MCF 10A (cell line): Measurements from ENCODE around the gene QSOX1. TPM values are rescaled to one million over a fixed set of nuclear protein-coding genes. Genes with fewer than 3 reads are reported as not detected.

Experiments
- BruUV-seq: library from RNA; stranded (reverse); fragments of 400-500 nt; replicated peaks from 2 replicates; lab custom pipeline; 2021; lab: Mats Ljungman, UMichigan
- CTCF ChIA-PET: fragments of 300-600 bp; sonication (Branson Sonifier 250); formaldehyde crosslinking; extraction: SDS; loops from one replicate; lab custom pipeline; 2021; ENCODE audit warnings: antibody characterized with exemption, inconsistent platforms; lab: Yijun Ruan, JAX
- POLR2A ChIA-PET: fragments of 300-600, 350-650 bp; sonication (Branson Sonifier 250); formaldehyde crosslinking; extraction: SDS; loops from one replicate; lab custom pipeline; 2020; ENCODE audit warnings: antibody characterized with exemption, inconsistent platforms; lab: Yijun Ruan, JAX
- DNase-seq: peaks from one replicate; pipeline ENCODE4 v3.0.0-alpha.2; 2018; ENCODE audit not compliant: unreplicated experiment
- H3K27ac Mint-ChIP-seq: one replicate; pipeline ENCODE4 v1.8.0; 2022; ENCODE audit warnings: mild to moderate bottlenecking, low read depth, mixed read lengths; ENCODE audit not compliant: unreplicated experiment
- H3K27me3 Mint-ChIP-seq: one replicate; pipeline ENCODE4 v1.8.0; 2022; ENCODE audit warnings: mixed read lengths; ENCODE audit not compliant: insufficient read depth, unreplicated experiment
- H3K36me3 Mint-ChIP-seq: one replicate; pipeline ENCODE4 v1.8.0; 2022; ENCODE audit warnings: mild to moderate bottlenecking, moderate library complexity, mixed read lengths; ENCODE audit not compliant: insufficient read depth, unreplicated experiment
- H3K4me1 Mint-ChIP-seq: one replicate; pipeline ENCODE4 v1.8.0; 2022; ENCODE audit warnings: mixed read lengths; ENCODE audit not compliant: insufficient read depth, unreplicated experiment
- H3K4me3 Mint-ChIP-seq: one replicate; pipeline ENCODE4 v1.8.0; 2022; ENCODE audit warnings: mild to moderate bottlenecking, moderate library complexity, mixed read lengths; ENCODE audit not compliant: unreplicated experiment
- H3K9me3 Mint-ChIP-seq: one replicate; pipeline ENCODE4 v1.8.0; 2022; ENCODE audit warnings: mixed read lengths; ENCODE audit not compliant: unreplicated experiment
- intact Hi-C: fragments of 100-400 bp; cut with micrococcal nuclease; formaldehyde crosslinking; loops from 2 replicates; pipeline ENCODE4 v1.14.1; 2022
- total RNA-seq: library from RNA; stranded (reverse); gene quantifications from 2 replicates; pipeline ENCODE4 v1.2.3, GENCODE V29; 2022
- TF ChIP-seq, protein P1 (sequence below): fragments of 200-600 bp; IDR thresholded peaks from one replicate; pipeline ENCODE4 v1.8.0; 2022; ENCODE audit warnings: antibody characterized with exemption, mild to moderate bottlenecking; ENCODE audit not compliant: unreplicated experiment

The QSOX1 gene
- total RNA-seq, 1 experiment from 2014 or later = 309 TPM

DNA sequence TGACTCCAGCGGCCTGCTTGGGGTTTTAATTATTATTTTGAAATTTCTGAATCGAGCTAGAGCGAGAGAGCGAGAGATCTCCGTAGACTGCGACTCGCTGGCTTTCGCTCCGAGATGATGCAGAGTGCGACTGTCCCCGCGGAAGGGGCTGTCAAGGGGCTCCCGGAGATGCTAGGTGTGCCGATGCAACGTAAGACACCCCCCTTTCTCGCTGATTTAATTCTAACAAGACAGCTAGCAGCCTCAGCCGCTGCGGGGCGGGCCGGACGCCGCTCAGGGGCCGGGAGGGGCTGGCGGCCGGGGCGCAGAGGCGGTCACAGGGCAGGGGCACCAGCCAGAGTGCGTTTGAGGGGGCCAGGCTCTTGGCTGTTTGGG, 75.7 kb downstream of the QSOX1 start:
- Mint-ChIP-seq H3K27me3 (peaks cover 77% of the 10 kb centered on the region), H3K36me3 (no peaks in the 10 kb centered on the region), H3K4me3 (peak overlapping the region; percentile 73), H3K4me1 (no peaks in the 10 kb centered on the region), H3K27ac (no peak overlapping the region), H3K9me3 (no peaks in the 10 kb centered on the region)
- TF ChIP-seq, protein P1, sequence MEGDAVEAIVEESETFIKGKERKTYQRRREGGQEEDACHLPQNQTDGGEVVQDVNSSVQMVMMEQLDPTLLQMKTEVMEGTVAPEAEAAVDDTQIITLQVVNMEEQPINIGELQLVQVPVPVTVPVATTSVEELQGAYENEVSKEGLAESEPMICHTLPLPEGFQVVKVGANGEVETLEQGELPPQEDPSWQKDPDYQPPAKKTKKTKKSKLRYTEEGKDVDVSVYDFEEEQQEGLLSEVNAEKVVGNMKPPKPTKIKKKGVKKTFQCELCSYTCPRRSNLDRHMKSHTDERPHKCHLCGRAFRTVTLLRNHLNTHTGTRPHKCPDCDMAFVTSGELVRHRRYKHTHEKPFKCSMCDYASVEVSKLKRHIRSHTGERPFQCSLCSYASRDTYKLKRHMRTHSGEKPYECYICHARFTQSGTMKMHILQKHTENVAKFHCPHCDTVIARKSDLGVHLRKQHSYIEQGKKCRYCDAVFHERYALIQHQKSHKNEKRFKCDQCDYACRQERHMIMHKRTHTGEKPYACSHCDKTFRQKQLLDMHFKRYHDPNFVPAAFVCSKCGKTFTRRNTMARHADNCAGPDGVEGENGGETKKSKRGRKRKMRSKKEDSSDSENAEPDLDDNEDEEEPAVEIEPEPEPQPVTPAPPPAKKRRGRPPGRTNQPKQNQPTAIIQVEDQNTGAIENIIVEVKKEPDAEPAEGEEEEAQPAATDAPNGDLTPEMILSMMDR = no peak
- ChIA-PET CTCF (interaction anchor here (0.6 to 1.3 kb wide), 4 partner anchors 14 to 443 kb away, joined by 3 to 5 read pairs (median 4); no protein-coding TSS in a partner anchor), POLR2A (no interaction called here)
- DNase-seq = no peak
- no TSS peak for BruUV-seq
- intact Hi-C loops = no loop called here

- no peaks in the 10 kb centered on the region for H3K9me3 Mint-ChIP-seq
- H3K27ac Mint-ChIP-seq = no peak overlapping the region
- peak overlapping the region; percentile 73 for H3K4me3 Mint-ChIP-seq
- H3K27me3 Mint-ChIP-seq = peaks cover 79% of the 10 kb centered on the region
- ChIA-PET POLR2A (interaction anchor here (1.0 kb wide), 1 partner anchor 277 kb away, joined by 3 read pairs; the partner anchor contains the start of gene CEP350), CTCF (interaction anchor here (0.6 to 1.5 kb wide), 9 partner anchors 12 to 443 kb away, joined by 3 to 5 read pairs (median 3); no protein-coding TSS in a partner anchor)
- no peaks in the 10 kb centered on the region for H3K36me3 Mint-ChIP-seq
- TF ChIP-seq, protein P1 = no peak
- H3K4me1 Mint-ChIP-seq = no peaks in the 10 kb centered on the region
- DNase-seq = peak; percentile 49
- intact Hi-C loops = no loop called here
- BruUV-seq = no TSS peak
These were observed 76.3 kb downstream of the QSOX1 start for GRCh38 chr1:180230791-180231505.

- Mint-ChIP-seq H3K9me3 (no peaks in the 10 kb centered on the region), H3K4me1 (no peaks in the 10 kb centered on the region), H3K4me3 (peak overlapping the region; percentile 73), H3K27me3 (peaks cover 80% of the 10 kb centered on the region), H3K36me3 (no peaks in the 10 kb centered on the region), H3K27ac (no peak overlapping the region)
- intact Hi-C loops = no loop called here
- peak; percentile 73 for DNase-seq
- BruUV-seq = no TSS peak
- ChIA-PET CTCF (interaction anchor here (0.8 to 1.5 kb wide), 7 partner anchors 12 to 416 kb away, joined by 3 to 5 read pairs (median 3); no protein-coding TSS in a partner anchor), POLR2A (interaction anchor here (1.0 kb wide), 1 partner anchor 277 kb away, joined by 3 read pairs; the partner anchor contains the start of gene CEP350)
- TF ChIP-seq, protein P1 = peak; percentile 5
These were observed 76.8 kb downstream of the QSOX1 start for GRCh38 chr1:180231506-180231921.

DNA sequence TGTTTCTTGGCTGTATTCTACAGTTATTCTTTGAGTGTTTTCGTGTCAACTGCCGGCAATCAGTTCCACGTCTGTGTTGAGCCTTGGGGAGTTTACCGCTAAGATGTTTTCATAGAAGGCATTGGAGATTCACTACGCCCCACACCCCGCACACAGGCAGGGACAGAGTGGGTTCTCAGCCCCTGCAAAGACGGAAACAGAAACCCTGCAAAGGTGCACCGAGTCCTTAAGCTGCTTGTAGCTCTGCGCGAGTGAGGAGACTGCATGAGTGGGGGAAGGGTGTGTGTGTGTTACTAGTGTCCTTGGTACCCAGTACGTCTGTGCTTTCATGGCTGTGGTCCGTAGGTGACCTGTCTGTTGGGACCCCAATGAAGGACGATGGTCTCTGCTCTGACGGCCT, 77.3 kb downstream of the QSOX1 start:
- Mint-ChIP-seq H3K4me3 (peak overlapping the region; percentile 73), H3K27ac (no peak overlapping the region), H3K27me3 (peaks cover 80% of the 10 kb centered on the region), H3K4me1 (no peaks in the 10 kb centered on the region), H3K9me3 (no peaks in the 10 kb centered on the region), H3K36me3 (no peaks in the 10 kb centered on the region)
- CTCF ChIA-PET = interaction anchor here (0.9 to 1.5 kb wide), 4 partner anchors 30 to 185 kb away, joined by 3 to 4 read pairs (median 3); no protein-coding TSS in a partner anchor
- DNase-seq = peak; percentile 13
- TF ChIP-seq, protein P1 = no peak
- intact Hi-C loops = no loop called here
- BruUV-seq = no TSS peak
- POLR2A ChIA-PET = interaction anchor here (1.0 kb wide), 1 partner anchor 278 kb away, joined by 3 read pairs; the partner anchor contains the start of gene CEP350
